HCT116 (cell line): ENCODE results near the gene IGSF23. TPM values are rescaled to one million over a fixed set of nuclear protein-coding genes. Genes with fewer than 3 reads are reported as not detected.

Experiments
- ATAC-seq: fragments of 200-7000 bp; cut with Tn5 transposase; 2 replicates; pipeline ENCODE4 v1.9.1; 2020; ENCODE audit warnings: mild to moderate bottlenecking, moderate library complexity
- BruUV-seq: library from RNA; stranded (reverse); fragments of 400-500 nt; replicated peaks from 2 replicates; lab custom pipeline; 2021; lab: Mats Ljungman, UMichigan
- CTCF ChIA-PET: fragments of 300-600 bp; sonication (Branson Sonifier 250); formaldehyde crosslinking; loops from one replicate; lab custom pipeline; 2021; ENCODE audit warnings: antibody characterized with exemption; lab: Charles Lee
- POLR2A ChIA-PET: fragments of 300-600, 350-600 bp; sonication (Branson Sonifier 250); formaldehyde crosslinking; loops from one replicate; lab custom pipeline; 2021; ENCODE audit warnings: antibody characterized with exemption; lab: Charles Lee
- RAD21 ChIA-PET, 2 experiments: fragments of 300-600 bp; sonication (Branson Sonifier 250); formaldehyde crosslinking; loops; one replicate each; lab custom pipeline; 2023; ENCODE audit warnings: low total read pairs in 2 of 2; ENCODE audit not compliant: uncharacterized antibody in 2 of 2, unreplicated experiment in 2 of 2, low non-redundant PET in 1 of 2; lab: Charles Lee
- DNase-seq: peaks from one replicate; pipeline ENCODE4 v3.0.0-alpha.2; 2010; ENCODE audit warnings: low read depth, low spot score
- H2AFZ ChIP-seq: fragments of 200-600 bp; shearing (Covaris generic), sonication (generic); 2 replicates; pipeline ENCODE4 v1.6.1; 2017; ENCODE audit warnings: low read depth, mixed run types, mixed read lengths, antibody characterized with exemption, low read length; ENCODE audit not compliant: poor library complexity, severe bottlenecking
- H3K27ac ChIP-seq: 2 replicates; pipeline ENCODE4 v1.5.1; 2012; ENCODE audit warnings: low read depth, low read length
- H3K27me3 ChIP-seq: fragments of 200-600 bp; sonication (generic); 2 replicates; pipeline ENCODE4 v1.6.1; 2016; ENCODE audit warnings: mixed run types, low read length, mixed read lengths; ENCODE audit not compliant: insufficient read depth
- H3K36me3 ChIP-seq, 2 experiments: fragments of 200-500 bp in 1 of 2; fragments of 200-600 bp in 1 of 2; sonication (Bioruptor generic) in 1 of 2; sonication (generic) in 1 of 2; 2 replicates each; pipeline versions ENCODE4 v1.5.1 to v1.6.1; 2014 to 2016; ENCODE audit warnings: low read length in 2 of 2, inconsistent platforms in 1 of 2, mixed read lengths in 1 of 2, mixed run types in 1 of 2; ENCODE audit not compliant: insufficient read depth in 2 of 2, control insufficient read depth in 1 of 2
- H3K4me1 ChIP-seq, 2 experiments: fragments of 200-600 bp in 1 of 2; sonication (generic) in 1 of 2; 2 replicates each; pipeline versions ENCODE4 v1.5.1 to v1.6.1; 2012 to 2017; ENCODE audit warnings: low read length in 2 of 2, inconsistent platforms in 1 of 2, mild to moderate bottlenecking in 1 of 2, mixed read lengths in 1 of 2, mixed run types in 1 of 2, moderate library complexity in 1 of 2; ENCODE audit not compliant: insufficient read depth in 2 of 2, control insufficient read depth in 1 of 2
- H3K4me2 ChIP-seq: fragments of 200-600 bp; sonication (generic); 2 replicates; pipeline ENCODE4 v1.6.1; 2017; ENCODE audit warnings: mixed run types, low read length, mixed read lengths
- H3K4me3 ChIP-seq, 2 experiments: fragments of 200-600 bp in 1 of 2; sonication (generic) in 1 of 2; replicated peaks in 1 of 2; 2 replicates each; pipeline ENCODE4 v1.5.1; 2011 to 2016; ENCODE audit warnings: low read length in 2 of 2, control low read depth in 1 of 2, low read depth in 1 of 2, mild to moderate bottlenecking in 1 of 2, mixed read lengths in 1 of 2, mixed run types in 1 of 2
- H3K79me2 ChIP-seq: fragments of 200-600 bp; sonication (generic); 2 replicates; pipeline ENCODE4 v1.6.1; 2017; ENCODE audit warnings: mild to moderate bottlenecking, mixed run types, low read length, moderate library complexity, mixed read lengths; ENCODE audit not compliant: insufficient read depth
- H3K9ac ChIP-seq: fragments of 200-600 bp; sonication (generic); 2 replicates; pipeline ENCODE4 v1.6.1; 2016; ENCODE audit warnings: low read length, mixed read lengths
- H3K9me2 ChIP-seq: fragments of 200-600 bp; sonication (generic), shearing (Covaris generic); 2 replicates; pipeline ENCODE4 v1.6.1; 2017; ENCODE audit warnings: mixed run types, mild to moderate bottlenecking, moderate library complexity; ENCODE audit not compliant: insufficient read depth
- H3K9me3 ChIP-seq, 2 experiments: fragments of 200-500 bp in 1 of 2; fragments of 200-600 bp in 1 of 2; sonication (Bioruptor generic) in 1 of 2; sonication (generic) in 1 of 2; 2 replicates each; pipeline ENCODE4 v1.6.1; 2014 to 2017; ENCODE audit warnings: low read length in 2 of 2, mixed read lengths in 2 of 2, inconsistent platforms in 1 of 2, low read depth in 1 of 2, mild to moderate bottlenecking in 1 of 2, mixed run types in 1 of 2, moderate library complexity in 1 of 2; ENCODE audit not compliant: control insufficient read depth in 1 of 2, insufficient read depth in 1 of 2
- H4K20me1 ChIP-seq: fragments of 200-600 bp; sonication (generic), shearing (Covaris generic); 2 replicates; pipeline ENCODE4 v1.6.1; 2017; ENCODE audit warnings: mixed run types, mild to moderate bottlenecking, moderate library complexity; ENCODE audit not compliant: insufficient read depth
- ATF3 ChIP-seq: IDR thresholded peaks from 2 replicates; pipeline ENCODE4 v1.6.1; 2012
- CTCF ChIP-seq, 3 experiments: fragments of 200-600 bp in 1 of 3; sonication (generic) in 1 of 3; IDR thresholded peaks in 2 of 3; conservative IDR thresholded peaks in 1 of 3; 2 replicates each; pipeline ENCODE4 v1.5.1; 2012 to 2017; ENCODE audit warnings: low read depth in 2 of 3, low read length in 2 of 3, antibody characterized with exemption in 1 of 3, borderline replicate concordance in 1 of 3, control low read depth in 1 of 3, mild to moderate bottlenecking in 1 of 3, mixed read lengths in 1 of 3, mixed run types in 1 of 3, moderate library complexity in 1 of 3; ENCODE audit not compliant: insufficient read depth in 1 of 3
- EGR1 ChIP-seq: IDR thresholded peaks from 2 replicates; pipeline ENCODE4 v1.6.1; 2012; ENCODE audit warnings: low read depth
- ELF1 ChIP-seq: IDR thresholded peaks from 2 replicates; pipeline ENCODE4 v1.6.1; 2012; ENCODE audit warnings: low read depth, borderline replicate concordance
- EZH2 ChIP-seq: fragments of 200-600 bp; sonication (generic); IDR thresholded peaks from 2 replicates; pipeline ENCODE4 v1.6.1; 2017; ENCODE audit warnings: antibody characterized with exemption, mixed run types
- EZH2phosphoT487 ChIP-seq: fragments of 200-600 bp; IDR thresholded peaks from 2 replicates; pipeline ENCODE4 v1.6.1; 2018; ENCODE audit warnings: antibody characterized with exemption, borderline replicate concordance
- FOSL1 ChIP-seq: IDR thresholded peaks from 2 replicates; pipeline ENCODE4 v1.6.1; 2012; ENCODE audit warnings: low read depth
- JUND ChIP-seq: IDR thresholded peaks from 2 replicates; pipeline ENCODE4 v1.6.1; 2012
- POLR2A ChIP-seq: IDR thresholded peaks from 2 replicates; pipeline ENCODE4 v1.7.0; 2011; ENCODE audit warnings: borderline replicate concordance; ENCODE audit not compliant: insufficient read depth, insufficient read length; ENCODE audit errors: extremely low read depth
- POLR2AphosphoS5 ChIP-seq: IDR thresholded peaks from 2 replicates; pipeline ENCODE4 v1.6.1; 2011; ENCODE audit warnings: mild to moderate bottlenecking, low read depth, low read length, moderate library complexity
- RAD21 ChIP-seq: IDR thresholded peaks from 2 replicates; pipeline ENCODE4 v1.6.1; 2012; ENCODE audit warnings: low read depth, mild to moderate bottlenecking
- SIN3A ChIP-seq: IDR thresholded peaks from 2 replicates; pipeline ENCODE4 v1.6.1; 2012; ENCODE audit warnings: low read depth
- SP1 ChIP-seq: IDR thresholded peaks from 2 replicates; pipeline ENCODE4 v1.6.1; 2012; ENCODE audit warnings: low read depth
- SRF ChIP-seq: IDR thresholded peaks from 2 replicates; pipeline ENCODE4 v1.6.1; 2012; ENCODE audit warnings: low read depth
- TCF7L2 ChIP-seq: IDR thresholded peaks from 2 replicates; pipeline ENCODE4 v1.7.0; 2011; ENCODE audit warnings: borderline replicate concordance, inconsistent platforms; ENCODE audit not compliant: insufficient read depth, insufficient read length; ENCODE audit errors: extremely low read depth
- YY1 ChIP-seq: IDR thresholded peaks from 2 replicates; pipeline ENCODE4 v1.6.1; 2011; ENCODE audit warnings: low read length, low read depth, moderate library complexity, mild to moderate bottlenecking; ENCODE audit not compliant: insufficient replicate concordance; ENCODE audit errors: extremely low read depth
- ZFX ChIP-seq: fragments of 450-650 bp; IDR thresholded peaks from 2 replicates; pipeline ENCODE4 v1.6.1; 2017
- ZNF274 ChIP-seq: fragments of 200-500 bp; sonication (Bioruptor generic); IDR thresholded peaks from 2 replicates; pipeline ENCODE4 v1.6.1; 2014; ENCODE audit warnings: mild to moderate bottlenecking, low read depth, low read length, inconsistent platforms
- intact Hi-C: fragments of 100-400 bp; cut with micrococcal nuclease; formaldehyde crosslinking; loops from 2 replicates; pipeline ENCODE4 v1.10.0; 2022
- total RNA-seq: library from RNA; stranded (reverse); gene quantifications from one replicate; pipeline ENCODE4 v1.2.1, GENCODE V29; 2021; ENCODE audit not compliant: unreplicated experiment
- TF ChIP-seq, protein P1 (sequence below): IDR thresholded peaks from 2 replicates; pipeline ENCODE4 v1.6.1; 2012

Gene IGSF23
- total RNA-seq, 1 experiment from 2014 or later, result not detected

DNA sequence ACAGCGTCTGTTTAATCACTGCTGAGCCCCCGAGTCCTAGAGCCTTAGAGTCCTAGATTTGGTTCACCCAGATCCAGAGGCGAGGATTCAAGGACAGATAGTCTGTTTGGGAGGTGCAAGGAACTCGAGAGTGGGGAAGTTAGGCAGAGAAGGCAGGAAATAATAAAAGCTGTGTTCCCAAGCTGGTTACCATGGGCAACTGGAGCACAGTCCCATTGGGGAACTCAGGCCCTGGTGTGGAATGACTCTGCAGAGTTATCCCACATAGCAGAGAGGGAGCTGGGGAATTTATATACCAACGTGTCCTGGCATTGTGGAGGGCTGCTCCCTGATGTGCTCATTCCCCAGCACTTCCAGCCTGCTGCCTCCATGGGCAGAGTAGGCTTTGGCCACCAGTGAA, 9.7 kb downstream of the IGSF23 start:
- CTCF ChIA-PET, result no interaction called here
- no peaks in the 10 kb centered on the region for H4K20me1 ChIP-seq
- no peak overlapping the region for H3K4me3 ChIP-seq
- H3K27ac ChIP-seq, result no peak overlapping the region
- 0 out of 4 replicates have a peak, but pooled peaks cover 0 to 8% of the 10 kb centered on the region in 2 experiments for H3K36me3 ChIP-seq
- BruUV-seq, result no TSS peak
- H2AFZ ChIP-seq, result no peak overlapping the region
- DNase-seq, result no peak
- RAD21 ChIA-PET, result no interaction called here
- TF ChIP-seq ATF3 (no peak), EZH2 (no peak), POLR2AphosphoS5 (no peak), POLR2A (no peak), JUND (no peak), ZNF274 (no peak), RAD21 (no peak), CTCF (IDR thresholded peaks at IDR 0.05 in 2 of 3, conservative IDR thresholded peaks at IDR 0.05 in 1 of 3; ENCODE audit: borderline replicate concordance in 1 of 3, insufficient read depth in 1 of 3, low read depth in 2 of 3, low read length in 2 of 3) (no peak), EZH2phosphoT487 (no peak), TCF7L2 (no peak), FOSL1 (no peak), SP1 (no peak), ELF1 (no peak), SIN3A (no peak), YY1 (no peak), ZFX (no peak), SRF (no peak), EGR1 (no peak)
- TF ChIP-seq, protein P1, sequence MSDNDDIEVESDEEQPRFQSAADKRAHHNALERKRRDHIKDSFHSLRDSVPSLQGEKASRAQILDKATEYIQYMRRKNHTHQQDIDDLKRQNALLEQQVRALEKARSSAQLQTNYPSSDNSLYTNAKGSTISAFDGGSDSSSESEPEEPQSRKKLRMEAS, result no peak
- peaks cover 0 to 7% of the 10 kb centered on the region in 2 experiments; a peak in 1 of 4 replicates for H3K9me3 ChIP-seq
- intact Hi-C loops, result no loop called here
- H3K27me3 ChIP-seq, result no peaks in the 10 kb centered on the region
- no peak overlapping the region for H3K4me2 ChIP-seq
- peaks cover 13 to 29% of the 10 kb centered on the region in 2 experiments for H3K4me1 ChIP-seq
- ATAC-seq, result no peak
- H3K79me2 ChIP-seq, result no peaks in the 10 kb centered on the region
- H3K9ac ChIP-seq, result no peak overlapping the region
- POLR2A ChIA-PET, result interaction anchor here (1.0 kb wide), 1 partner anchor 21 kb away, joined by 3 read pairs; the partner anchor contains the start of gene PVR
- H3K9me2 ChIP-seq, result no peaks in the 10 kb centered on the region
